Parathyroid adenoma (tissue), 2 donors: ENCODE measurements around the gene FETUB.

ENCODE experiments used
- H2AFZ ChIP-seq: fragments of 300-600 bp; sonication (generic); one replicate; pipeline ENCODE4 v1.7.0; 2017; ENCODE audit warnings: antibody characterized with exemption, mild to moderate bottlenecking
- H3K27ac ChIP-seq: fragments of 300-600 bp; sonication (generic); one replicate; pipeline ENCODE4 v1.7.0; 2017
- H3K27me3 ChIP-seq: fragments of 300-600 bp; sonication (generic); one replicate; pipeline ENCODE4 v1.7.0; 2017; ENCODE audit warnings: low read length; ENCODE audit not compliant: control insufficient read depth, insufficient read depth
- H3K36me3 ChIP-seq: fragments of 300-600 bp; sonication (generic); one replicate; pipeline ENCODE4 v1.7.0; 2017; ENCODE audit warnings: low read length; ENCODE audit not compliant: control insufficient read depth, insufficient read depth
- H3K4me1 ChIP-seq: fragments of 300-600 bp; sonication (generic); one replicate; pipeline ENCODE4 v1.7.0; 2017; ENCODE audit warnings: control low read depth
- H3K4me2 ChIP-seq: fragments of 300-600 bp; sonication (generic); one replicate; pipeline ENCODE4 v1.7.0; 2017; ENCODE audit warnings: low read length
- H3K4me3 ChIP-seq: fragments of 300-600 bp; sonication (generic); one replicate; pipeline ENCODE4 v1.7.0; 2017; ENCODE audit warnings: low read depth, low read length
- H3K79me2 ChIP-seq: fragments of 300-600 bp; sonication (generic); one replicate; pipeline ENCODE4 v1.7.0; 2017; ENCODE audit warnings: control low read depth
- H3K9ac ChIP-seq: fragments of 300-600 bp; sonication (generic); one replicate; pipeline ENCODE4 v1.7.0; 2017; ENCODE audit warnings: mild to moderate bottlenecking
- H3K9me3 ChIP-seq: fragments of 300-600 bp; sonication (generic); one replicate; pipeline ENCODE4 v1.7.0; 2017; ENCODE audit warnings: low read length; ENCODE audit not compliant: control insufficient read depth
- CTCF ChIP-seq: fragments of 300-600 bp; sonication (generic); IDR thresholded peaks from one replicate; pipeline ENCODE4 v1.7.0; 2017; ENCODE audit warnings: antibody characterized with exemption, mild to moderate bottlenecking
- donor health status: primary hyperparathyroidism.

FETUB gene

GRCh38 chr3:186599142-186599784 is 40.9 kb upstream of the FETUB start:
- no peak overlapping the region for H2AFZ ChIP-seq
- H3K9ac ChIP-seq: no peak overlapping the region
- H3K4me2 ChIP-seq: no peak overlapping the region
- H3K4me1 ChIP-seq: no peaks in the 10 kb centered on the region
- H3K27me3 ChIP-seq: no peaks in the 10 kb centered on the region
- H3K4me3 ChIP-seq: no peak overlapping the region
- H3K36me3 ChIP-seq: no peaks in the 10 kb centered on the region
- no peak for TF ChIP-seq CTCF
- no peak overlapping the region for H3K27ac ChIP-seq
- H3K79me2 ChIP-seq: no peaks in the 10 kb centered on the region
- H3K9me3 ChIP-seq: no peaks in the 10 kb centered on the region

GRCh38 chr3:186599785-186600166 is 40.4 kb upstream of the FETUB start:
- Histone ChIP-seq H3K4me1 (no peaks in the 10 kb centered on the region), H3K36me3 (no peaks in the 10 kb centered on the region), H3K79me2 (no peaks in the 10 kb centered on the region), H3K9me3 (no peaks in the 10 kb centered on the region), H2AFZ (no peak overlapping the region), H3K27ac (no peak overlapping the region), H3K9ac (no peak overlapping the region), H3K27me3 (no peaks in the 10 kb centered on the region), H3K4me3 (no peak overlapping the region), H3K4me2 (no peak overlapping the region)
- no peak for TF ChIP-seq CTCF

- Histone ChIP-seq H3K79me2 (no peaks in the 10 kb centered on the region), H3K9ac (no peak overlapping the region), H3K4me3 (no peak overlapping the region), H3K27ac (no peak overlapping the region), H3K4me2 (no peak overlapping the region), H2AFZ (no peak overlapping the region), H3K9me3 (no peaks in the 10 kb centered on the region), H3K27me3 (no peaks in the 10 kb centered on the region), H3K36me3 (no peaks in the 10 kb centered on the region), H3K4me1 (no peaks in the 10 kb centered on the region)
- no peak for TF ChIP-seq CTCF
These were observed 39.3 kb upstream of the FETUB start for GRCh38 chr3:186600896-186601295.

GRCh38 chr3:186603159-186603558 is 37.0 kb upstream of the FETUB start:
- Histone ChIP-seq H3K79me2 (no peaks in the 10 kb centered on the region), H3K9me3 (no peaks in the 10 kb centered on the region), H3K4me1 (no peaks in the 10 kb centered on the region), H3K27ac (no peak overlapping the region), H3K4me2 (no peak overlapping the region), H2AFZ (no peak overlapping the region), H3K36me3 (no peaks in the 10 kb centered on the region), H3K9ac (no peak overlapping the region), H3K4me3 (no peak overlapping the region), H3K27me3 (no peaks in the 10 kb centered on the region)
- no peak for TF ChIP-seq CTCF

GRCh38 chr3:186605078-186605477 is 35.1 kb upstream of the FETUB start:
- H3K27me3 ChIP-seq: no peaks in the 10 kb centered on the region
- H3K36me3 ChIP-seq: no peaks in the 10 kb centered on the region
- no peaks in the 10 kb centered on the region for H3K79me2 ChIP-seq
- H3K9me3 ChIP-seq: no peaks in the 10 kb centered on the region
- no peak overlapping the region for H3K4me3 ChIP-seq
- H3K4me2 ChIP-seq: no peak overlapping the region
- H3K9ac ChIP-seq: no peak overlapping the region
- no peak overlapping the region for H3K27ac ChIP-seq
- no peak overlapping the region for H2AFZ ChIP-seq
- no peaks in the 10 kb centered on the region for H3K4me1 ChIP-seq
- TF ChIP-seq CTCF: no peak
